ENCODE results near the gene LRFN3.
"Not testable (repeated sequence)": the region's sequence is repeated elsewhere in the genome, so short reads cannot be mapped to it uniquely, and the experiment has no call there.

Gene LRFN3

GRCh38 chr19:35978832-35979365, 42.7 kb downstream of the LRFN3 start:
- DNase-seq: no peak

- DNase-seq: not testable (repeated sequence)
Observed at GRCh38 chr19:35980997-35981396, 44.8 kb downstream of the LRFN3 start.

- no peak for DNase-seq
Observed at GRCh38 chr19:35983177-35983576, 47.0 kb downstream of the LRFN3 start.

- DNase-seq: no peak
Observed at GRCh38 chr19:35986111-35986510, 49.9 kb downstream of the LRFN3 start.

GRCh38 chr19:35986664-35987570, 50.7 kb downstream of the LRFN3 start:
- DNase-seq: peak; percentile 20

GRCh38 chr19:35987571-35987896, 51.4 kb downstream of the LRFN3 start:
- no peak for DNase-seq

- DNase-seq: no peak
Observed at GRCh38 chr19:35988824-35989223, 52.6 kb downstream of the LRFN3 start.

GRCh38 chr19:35990156-35990555, 54.0 kb downstream of the LRFN3 start:
- DNase-seq: no peak

- DNase-seq: no peak
Observed at GRCh38 chr19:35990771-35991730, 54.9 kb downstream of the LRFN3 start.

GRCh38 chr19:35991731-35992450, 55.7 kb downstream of the LRFN3 start:
- DNase-seq: no peak

- DNase-seq: no peak
Observed at GRCh38 chr19:35992907-35993765, 57.0 kb downstream of the LRFN3 start.

GRCh38 chr19:35993923-35994598, 57.9 kb downstream of the LRFN3 start:
- DNase-seq: no peak
